ENCODE measurements around the gene LRCH3. TPM values are rescaled to one million over a fixed set of nuclear protein-coding genes. Genes with fewer than 3 reads are reported as not detected.

Gene LRCH3
- polyA plus RNA-seq, 3 donors from 2014 or later: 4.5 to 26.3 (median 7.2) TPM

DNA sequence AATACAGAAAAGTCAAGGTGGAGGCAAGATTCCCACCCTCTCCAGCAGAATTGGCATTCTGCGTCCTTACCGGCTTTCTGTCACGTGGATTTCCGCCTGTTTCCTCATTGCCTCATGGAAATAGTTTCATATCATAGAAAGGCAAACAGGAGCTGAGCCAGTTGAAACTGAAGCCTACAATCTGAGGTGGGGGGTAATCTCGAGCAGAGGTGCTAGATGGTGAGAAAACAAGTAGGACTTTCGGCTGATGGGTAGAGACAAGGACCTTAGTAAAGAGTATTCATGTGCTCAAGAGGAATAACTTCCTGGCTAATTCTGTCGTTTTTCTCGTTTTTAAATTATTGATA lies 39.9 kb downstream of the LRCH3 start:
- no peak for DNase-seq
- Mint-ChIP-seq H3K9me3 (no peaks in the 10 kb centered on the region), H3K4me1 (no peaks in the 10 kb centered on the region), H3K4me3 (no peak overlapping the region), H3K36me3 (peaks cover 16 to 39% (median 17%) of the 10 kb centered on the region in 3 donors), H3K27me3 (ENCODE audit: low read depth in 3 of 3) (no peaks in the 10 kb centered on the region), H3K27ac (no peak overlapping the region)

DNA sequence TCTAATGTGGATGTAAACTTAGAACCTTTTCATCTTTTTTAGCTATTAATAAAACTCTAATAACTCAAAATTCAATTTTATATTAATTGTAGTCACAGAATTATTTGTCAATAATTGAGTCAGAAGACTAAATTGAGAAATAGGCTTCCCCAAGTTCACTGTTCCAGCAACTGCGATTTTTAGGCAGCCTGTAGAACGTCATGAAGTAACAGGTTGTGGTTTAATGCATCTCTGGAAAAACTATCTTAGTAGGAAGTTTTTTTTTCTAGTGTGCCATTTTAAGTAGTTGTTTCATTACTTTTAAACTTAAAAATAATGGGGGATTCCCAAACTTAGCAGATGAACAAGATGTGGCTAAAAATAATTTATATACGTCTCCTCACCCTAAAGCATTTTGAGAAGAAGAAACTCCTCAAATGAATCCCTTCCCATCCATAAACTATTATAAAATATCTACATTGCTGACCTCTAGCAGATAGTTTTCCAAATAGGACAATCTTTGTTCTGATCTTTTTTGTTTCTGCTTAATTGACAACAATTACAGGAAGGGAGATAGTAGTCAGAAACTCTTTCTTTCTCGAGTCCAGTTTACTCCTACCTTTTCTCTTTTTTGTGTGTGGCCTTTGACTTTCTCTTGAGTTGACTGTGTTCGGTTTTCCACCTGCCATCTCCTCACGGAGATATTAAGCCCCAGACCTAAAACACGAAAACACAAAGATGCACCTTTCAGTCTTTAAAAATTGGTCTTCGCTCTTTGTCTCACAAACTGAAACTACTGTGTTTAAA lies 43.1 kb downstream of the LRCH3 start:
- H3K9me3 Mint-ChIP-seq: no peaks in the 10 kb centered on the region
- no peak overlapping the region for H3K4me3 Mint-ChIP-seq
- H3K4me1 Mint-ChIP-seq: no peaks in the 10 kb centered on the region
- H3K27ac Mint-ChIP-seq: no peak overlapping the region
- peaks cover 16 to 35% (median 24%) of the 10 kb centered on the region in 3 donors for H3K36me3 Mint-ChIP-seq
- no peaks in the 10 kb centered on the region for H3K27me3 Mint-ChIP-seq (ENCODE audit: low read depth in 3 of 3)
- DNase-seq: no peak

DNA sequence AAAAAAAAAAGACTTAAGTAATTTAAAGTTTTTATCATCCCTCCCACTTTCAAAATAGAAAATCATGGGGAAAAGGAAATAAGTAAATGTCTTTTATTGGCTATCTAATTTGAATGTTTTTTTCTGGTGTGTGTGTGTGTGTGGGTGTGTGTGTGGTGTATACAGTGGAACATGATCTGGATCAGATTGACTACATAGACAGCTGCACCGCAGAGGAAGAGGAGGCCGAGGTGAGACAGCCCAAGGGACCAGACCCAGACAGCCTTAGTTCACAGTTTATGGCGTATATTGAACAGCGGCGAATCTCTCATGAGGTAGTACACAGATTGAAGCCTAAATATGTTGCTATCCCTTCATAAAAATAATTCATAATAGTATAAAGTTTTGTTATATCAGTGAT lies 44.5 kb downstream of the LRCH3 start:
- no peak for DNase-seq
- Mint-ChIP-seq H3K4me1 (no peaks in the 10 kb centered on the region), H3K27me3 (ENCODE audit: low read depth in 3 of 3) (no peaks in the 10 kb centered on the region), H3K9me3 (no peaks in the 10 kb centered on the region), H3K36me3 (peaks cover 18 to 33% (median 26%) of the 10 kb centered on the region in 3 donors), H3K4me3 (no peak overlapping the region), H3K27ac (peak overlapping the region in 1 of 6 donors; percentile 21)

DNA sequence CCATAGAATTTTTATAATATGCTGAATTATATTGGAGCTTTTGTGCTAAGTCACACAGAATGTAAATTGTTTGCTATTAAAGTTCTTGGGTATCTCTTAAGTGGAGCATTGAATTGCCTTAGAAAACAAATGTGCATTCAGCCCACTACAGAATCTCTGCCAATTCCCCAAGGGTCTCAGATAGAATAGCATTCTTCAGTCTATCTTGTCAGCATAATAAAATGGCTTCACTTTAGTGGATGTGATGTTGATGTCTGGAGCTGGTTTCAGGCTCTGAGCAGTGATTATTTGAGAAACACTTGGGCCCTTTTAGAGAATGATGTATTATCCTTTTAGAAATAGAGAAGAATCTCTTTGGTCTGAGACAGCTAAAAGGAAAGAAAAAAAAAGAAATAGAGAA lies 45.2 kb downstream of the LRCH3 start:
- no peaks in the 10 kb centered on the region for H3K9me3 Mint-ChIP-seq
- no peaks in the 10 kb centered on the region for H3K27me3 Mint-ChIP-seq (ENCODE audit: low read depth in 3 of 3)
- DNase-seq: no peak
- H3K36me3 Mint-ChIP-seq: peaks cover 24 to 32% (median 29%) of the 10 kb centered on the region in 3 donors
- no peak overlapping the region for H3K4me3 Mint-ChIP-seq
- no peak overlapping the region for H3K27ac Mint-ChIP-seq
- H3K4me1 Mint-ChIP-seq: no peaks in the 10 kb centered on the region

DNA sequence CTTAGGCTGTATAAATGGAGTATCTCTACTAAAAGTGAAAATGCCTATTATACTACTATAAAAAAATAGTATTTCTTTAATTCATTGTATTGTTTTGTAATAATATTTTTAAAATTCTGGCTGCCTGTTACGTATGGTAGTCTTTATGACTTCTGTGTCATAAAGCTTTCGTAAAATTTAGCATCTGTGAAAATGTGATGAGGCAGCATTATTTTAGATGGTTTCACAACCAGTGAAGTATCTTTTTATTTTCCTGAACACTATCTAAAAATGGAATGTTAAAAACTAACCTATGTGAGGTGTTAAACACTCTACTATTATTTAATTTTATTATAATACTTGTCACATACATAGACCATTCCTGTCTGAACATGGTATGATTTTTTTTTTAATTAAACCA lies 46.2 kb downstream of the LRCH3 start:
- Mint-ChIP-seq H3K4me1 (no peaks in the 10 kb centered on the region), H3K27ac (no peak overlapping the region), H3K36me3 (peaks cover 22 to 33% (median 31%) of the 10 kb centered on the region in 3 donors), H3K9me3 (no peaks in the 10 kb centered on the region), H3K27me3 (ENCODE audit: low read depth in 3 of 3) (no peaks in the 10 kb centered on the region), H3K4me3 (no peak overlapping the region)
- DNase-seq: no peak

DNA sequence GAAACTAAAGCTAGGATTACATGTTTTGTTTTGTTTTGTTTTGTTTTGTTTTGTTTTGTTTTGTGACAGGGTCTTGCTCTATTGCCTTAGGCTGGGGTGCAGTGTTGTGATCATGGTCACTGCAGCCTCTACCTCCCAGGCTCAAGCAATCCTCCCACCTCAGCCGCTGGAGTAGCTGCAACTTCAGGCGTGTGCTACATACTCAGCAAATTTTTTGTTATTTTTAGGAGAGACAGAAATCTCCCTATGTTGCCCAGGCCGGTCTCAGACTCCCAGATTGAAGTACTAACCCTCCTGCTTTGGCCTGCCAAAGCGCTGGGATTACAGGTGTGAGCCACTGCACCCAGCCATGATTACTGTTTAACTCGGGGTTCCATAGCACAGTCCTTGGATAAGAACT lies 50.7 kb downstream of the LRCH3 start:
- peaks cover 19 to 38% (median 29%) of the 10 kb centered on the region in 3 donors for H3K36me3 Mint-ChIP-seq
- no peak overlapping the region for H3K4me3 Mint-ChIP-seq
- no peak for DNase-seq
- H3K9me3 Mint-ChIP-seq: no peaks in the 10 kb centered on the region
- H3K27ac Mint-ChIP-seq: no peak overlapping the region
- no peaks in the 10 kb centered on the region for H3K27me3 Mint-ChIP-seq (ENCODE audit: low read depth in 3 of 3)
- no peaks in the 10 kb centered on the region for H3K4me1 Mint-ChIP-seq

DNA sequence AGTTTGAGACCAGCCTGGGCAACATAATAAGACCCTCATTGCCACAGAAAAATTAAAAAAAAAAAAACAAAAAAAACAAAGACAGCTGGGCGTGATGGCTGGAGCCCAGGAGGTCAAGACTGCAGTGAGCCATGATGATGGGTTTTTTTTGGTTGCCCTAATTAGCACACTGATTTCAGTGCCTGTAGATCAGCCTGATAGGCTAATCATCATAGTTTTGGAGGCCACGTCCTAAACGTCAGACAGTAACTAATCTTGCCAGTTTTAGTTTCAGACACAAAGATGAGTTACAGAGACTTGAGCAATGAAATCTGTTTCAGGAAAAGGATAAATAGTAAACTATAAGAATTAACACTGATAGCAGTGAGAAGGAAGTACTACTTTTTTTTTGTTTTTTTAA lies 55.4 kb downstream of the LRCH3 start:
- DNase-seq: no peak
- H3K4me1 Mint-ChIP-seq: peaks cover 15 to 25% of the 10 kb centered on the region in 2 donors

DNA sequence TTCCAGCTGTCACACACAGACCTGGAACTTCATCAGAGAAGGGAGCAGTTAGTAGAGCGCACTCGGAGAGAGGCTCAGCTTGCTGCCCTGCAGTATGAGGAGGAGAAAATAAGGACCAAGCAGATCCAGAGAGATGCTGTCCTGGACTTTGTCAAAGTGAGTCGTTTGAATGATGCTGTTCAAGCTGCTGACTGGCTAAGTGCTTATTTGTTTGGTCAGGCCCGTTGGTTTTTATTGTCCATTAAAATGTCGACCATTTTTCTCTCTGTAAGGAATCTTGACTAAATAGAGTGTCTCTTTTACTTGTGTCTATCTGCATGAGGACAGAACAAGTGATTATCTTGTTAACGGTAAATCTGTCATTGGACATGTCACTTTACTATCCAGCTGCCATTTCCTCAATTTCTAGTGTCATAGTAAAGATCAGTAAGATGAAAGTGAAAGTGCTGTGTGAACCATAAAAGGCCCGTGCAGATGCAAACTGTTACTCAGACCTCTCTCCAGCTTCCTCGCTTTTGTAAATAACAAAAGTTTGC lies 56.9 kb downstream of the LRCH3 start:
- no peaks in the 10 kb centered on the region for H3K27me3 Mint-ChIP-seq (ENCODE audit: low read depth in 3 of 3)
- peak overlapping the region; percentile 86 to 97 (median 94) for H3K27ac Mint-ChIP-seq
- H3K4me3 Mint-ChIP-seq: peak overlapping the region; percentile 71 to 88 (median 81)
- H3K36me3 Mint-ChIP-seq: peaks cover 27 to 41% (median 32%) of the 10 kb centered on the region in 3 donors
- DNase-seq: peak; percentile 46 to 54 (median 50)
- peaks cover 15 to 25% of the 10 kb centered on the region in 2 donors for H3K4me1 Mint-ChIP-seq
- H3K9me3 Mint-ChIP-seq: no peaks in the 10 kb centered on the region

More for the DNA sequence above, 55.4 kb downstream of the LRCH3 start:
- Mint-ChIP-seq H3K4me3 (no peak overlapping the region), H3K36me3 (peaks cover 21 to 43% (median 36%) of the 10 kb centered on the region in 3 donors), H3K9me3 (no peaks in the 10 kb centered on the region), H3K27me3 (ENCODE audit: low read depth in 3 of 3) (no peaks in the 10 kb centered on the region), H3K27ac (peak overlapping the region in 2 of 6 donors; percentile 57 to 78)

DNA sequence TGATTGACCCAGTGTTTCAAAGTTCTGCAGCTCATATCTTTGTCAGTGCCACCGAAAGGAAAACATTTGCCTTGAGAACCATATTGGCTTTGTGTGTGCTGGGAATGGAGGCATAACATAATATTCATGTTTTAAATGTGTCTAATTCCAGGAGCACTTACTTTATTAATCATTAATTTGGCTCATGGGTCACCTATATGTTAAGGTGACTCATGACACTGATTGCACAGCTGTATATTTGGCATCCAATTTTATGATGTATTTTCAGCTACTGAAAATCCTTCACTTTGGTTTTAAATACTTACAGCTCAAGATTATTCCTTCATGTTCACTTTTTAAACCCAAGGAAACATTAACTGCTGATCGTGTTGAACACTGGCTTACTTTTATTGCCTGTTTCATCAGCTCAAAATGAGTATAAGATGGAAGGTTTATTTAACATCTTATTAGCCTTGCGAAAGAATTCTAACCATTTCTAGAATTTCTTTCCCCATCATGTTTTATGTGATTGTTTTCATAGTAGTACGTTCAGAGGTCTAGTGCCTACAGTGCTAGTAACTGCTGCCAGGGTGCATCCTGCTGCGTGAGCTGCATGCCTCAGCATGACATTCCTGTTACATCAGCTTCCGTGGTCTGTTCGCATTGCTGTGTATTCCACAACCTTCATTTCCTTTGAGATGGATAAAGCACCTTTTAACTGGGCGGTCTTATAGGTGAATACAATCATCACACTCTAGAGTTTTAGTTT lies 63.7 kb downstream of the LRCH3 start:
- no peak overlapping the region for H3K27ac Mint-ChIP-seq
- peaks cover 0 to 2% (median 0%) of the 10 kb centered on the region in 3 donors for H3K27me3 Mint-ChIP-seq (ENCODE audit: low read depth in 3 of 3)
- H3K4me3 Mint-ChIP-seq: no peak overlapping the region
- DNase-seq: no peak
- peaks cover 21 to 49% (median 38%) of the 10 kb centered on the region in 3 donors for H3K36me3 Mint-ChIP-seq
- H3K4me1 Mint-ChIP-seq: peaks cover 0 to 1% of the 10 kb centered on the region in 2 donors
- H3K9me3 Mint-ChIP-seq: no peaks in the 10 kb centered on the region

DNA sequence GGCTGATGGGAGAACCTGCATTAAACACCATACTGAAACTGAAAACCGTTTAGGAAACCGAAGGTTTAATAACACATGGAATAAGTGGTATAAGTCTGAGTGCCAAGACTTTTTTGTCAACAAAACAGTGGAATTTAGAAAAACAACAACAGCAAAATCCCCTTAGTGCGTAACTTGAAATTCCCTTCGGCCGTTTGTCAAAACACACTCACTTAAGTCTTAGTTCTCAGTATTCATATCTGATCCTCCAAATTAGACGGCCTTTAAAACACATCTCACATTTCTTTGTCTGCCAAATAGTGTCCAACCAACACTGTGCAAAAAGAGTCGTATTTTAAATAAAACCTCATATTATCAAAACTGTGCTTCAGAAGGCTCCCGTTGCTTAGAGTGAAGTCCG lies 64.5 kb downstream of the LRCH3 start:
- peaks cover 0 to 2% (median 0%) of the 10 kb centered on the region in 3 donors for H3K27me3 Mint-ChIP-seq (ENCODE audit: low read depth in 3 of 3)
- H3K4me1 Mint-ChIP-seq: no peaks in the 10 kb centered on the region
- H3K36me3 Mint-ChIP-seq: peaks cover 19 to 46% (median 38%) of the 10 kb centered on the region in 3 donors
- H3K9me3 Mint-ChIP-seq: no peaks in the 10 kb centered on the region
- H3K27ac Mint-ChIP-seq: peak overlapping the region in 1 of 6 donors; percentile 50
- no peak overlapping the region for H3K4me3 Mint-ChIP-seq
- DNase-seq: no peak

DNA sequence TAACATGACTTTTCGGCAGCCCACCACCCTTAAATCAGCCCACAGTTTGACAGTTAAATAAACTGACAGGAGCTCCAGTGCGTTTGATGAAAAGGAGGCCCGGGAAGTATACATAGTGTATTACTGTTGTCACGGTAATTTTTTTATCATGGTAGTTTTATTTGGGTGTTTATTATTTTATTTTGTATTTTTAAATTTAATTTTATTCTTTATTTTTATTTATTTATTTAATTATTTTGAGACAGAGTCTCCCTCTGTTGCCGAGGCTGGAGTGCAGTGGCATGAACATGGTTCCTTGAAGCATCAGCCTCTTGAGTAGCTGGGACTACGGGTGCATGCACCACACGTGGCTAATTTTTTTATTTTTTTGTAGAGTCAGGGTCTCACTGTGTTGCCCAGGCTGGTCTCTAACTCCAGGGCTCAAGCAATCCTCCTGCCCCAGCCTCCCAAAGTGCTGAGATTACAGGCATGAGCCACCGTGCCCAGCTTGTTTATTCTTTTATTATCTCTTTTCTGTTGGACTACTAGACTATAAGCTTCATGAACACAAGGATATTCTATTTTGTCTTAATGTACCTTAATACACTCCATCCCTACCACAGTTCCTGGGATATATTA lies 65.3 kb downstream of the LRCH3 start:
- H3K36me3 Mint-ChIP-seq: peaks cover 12 to 39% (median 35%) of the 10 kb centered on the region in 3 donors
- H3K27ac Mint-ChIP-seq: peak overlapping the region in 1 of 6 donors; percentile 50
- no peak for DNase-seq
- H3K4me3 Mint-ChIP-seq: no peak overlapping the region
- H3K9me3 Mint-ChIP-seq: no peaks in the 10 kb centered on the region
- H3K27me3 Mint-ChIP-seq (ENCODE audit: low read depth in 3 of 3): peaks cover 0 to 2% (median 0%) of the 10 kb centered on the region in 3 donors
- H3K4me1 Mint-ChIP-seq: no peaks in the 10 kb centered on the region

DNA sequence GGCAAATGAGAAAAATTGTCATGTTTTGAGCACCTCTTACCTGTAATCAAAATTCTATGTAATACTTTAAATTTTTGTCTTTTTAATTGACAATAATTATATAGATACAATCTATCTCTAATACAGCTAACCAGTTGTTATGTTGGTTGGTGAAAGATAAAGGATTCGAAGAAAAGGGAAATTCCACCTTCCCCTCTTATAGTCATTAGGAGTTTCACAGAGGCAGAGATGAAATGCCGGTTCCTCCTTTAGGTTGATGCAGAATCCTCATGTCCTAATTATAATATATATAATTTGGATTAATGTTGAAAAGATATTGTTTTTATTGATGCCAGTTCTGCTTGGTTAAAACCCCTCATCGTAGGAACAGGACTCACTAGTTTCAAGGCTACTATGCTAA lies 67.1 kb downstream of the LRCH3 start:
- no peaks in the 10 kb centered on the region for H3K9me3 Mint-ChIP-seq
- no peaks in the 10 kb centered on the region for H3K4me1 Mint-ChIP-seq
- peaks cover 12 to 42% (median 27%) of the 10 kb centered on the region in 3 donors for H3K36me3 Mint-ChIP-seq
- no peak overlapping the region for H3K4me3 Mint-ChIP-seq
- no peak for DNase-seq
- peaks cover 0 to 2% (median 0%) of the 10 kb centered on the region in 3 donors for H3K27me3 Mint-ChIP-seq (ENCODE audit: low read depth in 3 of 3)
- H3K27ac Mint-ChIP-seq: no peak overlapping the region

DNA sequence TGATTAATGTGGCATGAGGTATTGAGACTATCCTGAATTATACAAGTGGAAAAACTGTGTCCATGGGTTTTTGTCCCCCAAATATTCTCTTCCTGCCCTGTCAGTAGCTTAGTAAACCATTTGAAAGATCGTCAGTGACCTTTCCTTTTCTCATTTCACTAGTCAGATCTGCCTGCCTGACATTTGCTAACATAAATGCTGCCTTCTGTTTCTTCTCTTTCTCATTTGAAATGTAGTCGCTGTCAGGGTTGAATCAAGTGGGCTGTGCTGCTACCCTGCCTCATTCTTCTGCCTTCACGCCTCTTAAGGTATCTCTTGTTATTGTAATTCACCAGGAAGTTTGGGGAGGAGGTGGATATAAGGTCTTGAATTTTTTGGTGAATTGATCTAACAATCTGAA lies 67.5 kb downstream of the LRCH3 start:
- Mint-ChIP-seq H3K36me3 (peaks cover 12 to 38% (median 27%) of the 10 kb centered on the region in 3 donors), H3K9me3 (no peaks in the 10 kb centered on the region), H3K4me3 (no peak overlapping the region), H3K27ac (peak overlapping the region in 2 of 6 donors; percentile 4 to 42), H3K4me1 (no peaks in the 10 kb centered on the region), H3K27me3 (ENCODE audit: low read depth in 3 of 3) (peaks cover 0 to 2% (median 0%) of the 10 kb centered on the region in 3 donors)
- DNase-seq: no peak
